NCI-H345 (cell line): ENCODE results near the gene GRAMD1A.
"Not testable (repeated sequence)": the region's sequence is repeated elsewhere in the genome, so short reads cannot be mapped to it uniquely, and the experiment has no call there.

Experiments
- DNase-seq: peaks from one replicate; lab custom pipeline; 2025; lab: John Stamatoyannopoulos, UW

Gene GRAMD1A

DNA sequence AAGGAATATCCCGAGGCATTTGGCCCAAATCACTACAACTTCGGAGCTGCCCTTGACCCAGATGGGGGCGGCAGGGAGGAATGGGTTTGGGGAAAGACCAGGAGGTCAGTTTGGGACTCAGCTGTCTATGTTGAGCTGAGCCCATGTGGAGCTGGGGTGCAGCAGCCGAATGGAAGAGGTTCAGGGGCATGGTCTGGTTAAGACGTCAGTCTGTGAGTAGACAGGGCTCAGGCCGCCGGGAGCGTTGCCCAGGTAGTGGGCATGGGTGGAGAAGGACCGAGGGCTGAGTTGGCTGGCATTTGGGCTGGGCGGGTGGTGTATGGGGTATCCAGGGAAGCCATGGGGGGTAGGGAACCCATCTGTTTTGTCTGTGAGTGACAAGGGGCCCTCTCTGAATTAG lies 20.9 kb downstream of the GRAMD1A start:
- no peak for DNase-seq

DNA sequence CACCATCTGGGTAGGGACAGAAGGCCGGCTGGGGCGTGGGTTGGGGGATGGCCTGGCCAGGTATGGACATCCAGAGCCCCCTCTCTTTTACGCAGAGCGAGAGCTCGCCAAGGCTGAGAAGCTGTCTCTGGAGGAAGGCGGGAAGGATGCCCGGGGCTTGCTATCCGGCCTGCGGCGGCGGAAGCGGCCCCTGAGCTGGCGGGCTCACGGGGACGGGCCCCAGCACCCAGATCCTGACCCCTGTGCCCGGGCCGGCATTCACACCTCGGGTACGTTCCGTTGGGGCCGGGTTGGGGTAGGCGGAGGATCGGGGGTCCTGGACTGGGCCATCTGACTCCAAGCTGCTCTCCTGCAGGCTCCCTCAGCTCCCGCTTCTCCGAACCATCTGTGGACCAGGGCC lies 21.5 kb downstream of the GRAMD1A start:
- no peak for DNase-seq

DNA sequence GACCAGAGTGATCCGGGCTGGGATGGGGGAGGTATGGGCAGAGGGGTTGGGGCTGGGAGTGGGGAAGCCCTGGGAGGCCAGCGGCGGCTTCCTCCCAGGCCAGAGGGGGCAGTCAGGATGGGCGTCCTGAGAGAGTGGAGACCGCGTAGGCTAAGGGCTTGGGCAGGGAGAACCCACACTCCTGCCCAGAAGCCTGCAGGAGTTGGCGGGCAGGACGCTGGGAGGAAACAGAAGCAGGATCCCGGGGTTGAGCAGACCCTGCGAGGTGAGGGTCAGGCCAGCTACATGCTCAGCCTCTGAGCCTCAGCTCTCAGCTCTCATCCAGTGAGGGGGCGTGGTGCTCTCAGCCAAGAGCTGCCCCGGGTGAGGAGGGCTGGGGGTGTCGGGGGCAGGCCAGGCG lies 22.3 kb downstream of the GRAMD1A start:
- no peak for DNase-seq

DNA sequence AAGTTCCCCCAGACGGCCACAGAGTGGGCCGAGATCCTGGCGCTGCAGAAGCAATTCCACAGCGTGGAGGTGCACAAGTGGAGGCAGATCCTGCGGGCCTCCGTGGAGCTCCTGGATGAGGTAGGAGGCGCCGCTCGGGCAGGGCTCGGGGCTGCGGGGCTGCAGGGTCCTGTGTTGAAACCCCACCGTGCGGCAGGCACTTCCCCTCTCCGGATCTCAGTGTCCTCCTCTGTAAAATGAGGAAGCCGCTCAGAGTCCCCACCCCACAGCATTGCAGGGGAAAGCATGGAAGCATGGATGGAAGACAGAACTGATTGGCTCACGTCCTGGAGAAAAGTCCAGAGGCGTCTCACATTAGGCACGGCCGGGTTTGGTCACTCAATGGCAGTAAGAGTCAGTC lies 23.3 kb downstream of the GRAMD1A start:
- no peak for DNase-seq

DNA sequence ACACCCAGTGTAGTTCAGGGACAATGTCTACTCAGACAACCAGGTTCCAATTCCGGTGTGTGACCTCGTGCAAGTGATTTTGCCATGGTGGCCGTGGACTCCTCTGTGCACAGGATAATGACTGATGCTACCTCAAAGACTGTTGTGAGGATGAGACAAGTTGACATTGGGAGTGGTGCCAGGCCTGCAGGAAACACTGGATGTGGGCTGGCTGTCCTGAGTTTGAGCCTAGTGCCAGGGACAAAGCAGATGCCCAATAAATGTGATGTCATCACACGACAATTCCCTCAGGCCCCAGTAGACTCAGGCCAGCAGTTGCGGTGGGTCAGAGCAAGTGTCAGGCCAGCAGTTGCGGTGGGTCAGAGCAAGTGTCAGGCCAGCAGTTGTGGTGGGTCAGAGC lies 24.0 kb downstream of the GRAMD1A start:
- DNase-seq = no peak

DNA sequence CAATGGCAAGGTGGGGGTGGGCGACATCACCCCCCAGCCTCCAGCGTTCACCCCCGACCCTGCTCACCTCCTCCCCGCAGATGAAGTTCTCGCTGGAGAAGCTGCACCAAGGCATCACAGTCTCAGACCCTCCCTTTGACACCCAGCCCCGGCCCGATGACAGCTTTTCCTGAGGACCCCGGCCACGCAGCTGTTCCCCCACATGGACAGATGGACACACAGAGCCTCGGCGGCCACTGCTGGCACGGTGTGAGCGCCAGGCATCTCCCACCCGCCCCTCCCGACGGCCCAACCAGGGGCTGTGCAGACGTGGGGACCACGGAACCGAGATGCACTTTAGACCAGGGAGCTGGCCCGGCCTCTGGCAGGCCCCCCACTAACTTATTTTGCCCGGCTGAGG lies 25.8 kb downstream of the GRAMD1A start:
- no peak for DNase-seq

DNA sequence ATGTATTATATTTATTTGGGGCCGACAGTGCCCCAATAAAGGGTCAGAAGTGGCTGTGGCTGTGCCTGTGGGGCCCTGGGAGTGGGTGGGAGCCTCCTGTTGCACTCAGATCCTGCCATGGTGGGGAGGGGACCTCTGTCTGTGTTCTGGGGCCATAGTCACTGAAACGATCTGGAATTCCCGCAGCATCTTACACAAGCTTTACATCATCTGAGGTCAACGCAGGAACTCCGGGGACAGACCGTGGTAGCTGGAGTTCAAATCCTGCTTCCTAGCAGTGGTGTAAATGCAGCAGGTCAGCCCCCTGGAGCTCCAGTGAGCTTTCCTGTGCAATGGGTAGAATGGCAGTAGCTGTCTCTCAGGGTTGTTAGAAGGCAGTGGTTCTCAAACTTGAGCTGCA lies 26.3 kb downstream of the GRAMD1A start:
- no peak for DNase-seq

DNA sequence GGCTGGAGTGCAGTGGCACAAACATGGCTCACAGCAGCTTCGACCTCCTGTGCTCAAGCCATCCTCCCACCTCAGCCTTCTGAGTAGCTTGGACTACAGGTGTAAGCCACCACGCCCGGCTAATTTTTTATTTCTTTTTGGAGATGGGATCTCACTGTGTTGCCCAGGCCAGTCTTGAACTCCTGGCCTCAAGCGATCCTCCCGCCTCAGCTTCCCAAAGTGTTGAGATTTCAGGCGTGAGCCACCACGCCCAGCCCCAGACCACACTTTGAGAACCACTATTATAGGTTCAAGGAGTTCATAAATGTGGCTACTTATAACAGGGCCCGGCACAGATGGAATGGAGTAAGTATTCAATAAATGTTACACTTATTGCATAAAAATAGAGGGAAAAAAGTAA lies 26.9 kb downstream of the GRAMD1A start:
- no peak for DNase-seq

DNA sequence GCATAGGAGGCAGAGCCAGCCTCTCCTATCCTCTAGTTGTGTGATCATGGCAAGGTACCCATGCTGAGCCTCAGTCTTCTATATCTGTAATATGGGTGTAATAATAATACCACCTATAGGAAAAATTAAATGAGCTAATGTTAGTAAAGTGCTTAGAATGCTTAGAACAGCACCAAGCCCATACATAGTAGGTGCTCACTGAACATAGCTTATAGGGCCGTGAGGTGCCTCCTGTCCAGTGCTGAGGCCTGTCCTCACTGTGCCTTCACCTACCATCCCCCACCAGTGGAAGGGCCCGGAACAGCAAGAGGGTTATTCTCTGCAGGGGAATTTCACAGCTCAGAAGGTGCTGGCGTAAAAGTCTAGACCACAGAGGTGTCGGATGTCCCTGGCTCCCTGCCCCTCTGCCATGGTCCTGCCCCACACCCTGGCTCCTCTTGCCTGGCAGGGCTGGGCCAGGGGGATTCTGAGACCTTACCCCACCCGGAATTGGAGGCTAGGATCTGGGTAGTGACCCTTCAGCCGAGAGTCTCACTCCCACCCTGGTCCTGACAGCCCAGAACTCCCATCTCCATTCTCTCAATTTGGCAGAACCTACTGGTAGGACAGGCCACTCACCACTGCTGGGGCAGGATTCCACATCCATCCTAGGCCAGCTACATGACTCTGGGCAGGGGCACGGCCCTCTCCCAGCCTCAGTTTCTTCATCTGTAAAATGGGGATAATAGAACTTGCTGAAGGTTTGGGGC lies 27.9 kb downstream of the GRAMD1A start:
- DNase-seq = no peak

DNA sequence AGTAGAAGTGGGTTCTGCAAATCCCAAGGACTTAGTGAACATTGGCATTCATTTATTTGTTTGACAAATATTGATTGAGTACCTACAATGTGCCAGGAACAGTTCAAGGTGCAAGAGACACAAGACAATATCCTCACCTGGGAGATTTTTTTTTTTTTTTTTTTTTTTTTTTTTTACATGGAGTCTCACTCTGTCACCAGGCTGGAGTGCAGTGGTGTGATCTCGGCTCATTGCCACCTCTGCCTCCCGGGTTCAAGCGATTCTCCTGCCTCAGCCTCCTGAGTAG lies 28.4 kb downstream of the GRAMD1A start:
- not testable (repeated sequence) for DNase-seq

DNA sequence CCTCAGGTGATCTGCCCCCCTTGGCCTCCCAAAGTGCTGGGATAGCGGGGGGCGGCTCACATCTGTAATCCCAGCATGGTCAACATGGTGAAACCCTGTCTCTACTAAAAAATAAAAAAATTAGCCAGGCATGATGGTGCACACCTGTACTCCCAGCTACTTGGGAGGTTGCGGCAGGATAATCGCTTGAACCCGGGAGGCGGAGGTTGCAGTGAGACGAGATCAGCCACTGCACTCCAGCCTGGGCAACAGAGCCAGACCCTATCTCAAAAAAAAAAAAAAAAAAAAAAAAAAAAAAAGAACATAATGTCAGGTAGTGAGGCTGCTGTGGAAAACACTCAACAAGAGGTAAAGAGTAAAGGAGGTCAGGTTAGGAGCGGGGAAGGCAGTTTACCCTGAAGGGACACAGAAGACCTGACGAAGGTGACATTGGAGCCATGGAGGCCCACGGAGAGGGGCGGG lies 29.2 kb downstream of the GRAMD1A start:
- DNase-seq = not testable (repeated sequence)

DNA sequence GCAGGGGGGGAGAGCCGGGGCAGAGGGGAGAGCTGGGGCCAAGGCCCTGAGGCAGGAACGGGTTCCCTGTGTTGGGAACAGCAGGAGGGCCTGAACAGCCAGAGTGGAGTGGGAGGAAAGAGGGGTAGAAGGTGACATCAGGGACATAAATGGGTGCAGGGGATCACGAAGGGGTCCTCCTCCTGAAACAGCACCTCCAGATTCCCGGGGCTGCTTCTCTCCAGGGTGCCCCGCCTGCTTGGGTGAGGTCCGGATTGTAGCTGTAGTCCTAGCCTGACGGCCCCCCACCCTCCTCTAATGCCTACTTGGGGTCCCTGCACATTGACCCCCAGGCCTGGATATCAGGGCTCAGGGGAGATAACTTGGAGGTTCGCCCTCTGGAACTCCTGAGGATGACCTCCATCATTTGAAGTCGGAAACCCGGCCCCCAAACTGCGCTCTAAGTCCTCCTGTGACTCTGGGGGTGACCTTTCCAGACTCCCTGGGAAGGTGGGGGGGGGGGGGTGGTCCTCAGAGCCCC lies 29.7 kb downstream of the GRAMD1A start:
- DNase-seq = no peak

DNA sequence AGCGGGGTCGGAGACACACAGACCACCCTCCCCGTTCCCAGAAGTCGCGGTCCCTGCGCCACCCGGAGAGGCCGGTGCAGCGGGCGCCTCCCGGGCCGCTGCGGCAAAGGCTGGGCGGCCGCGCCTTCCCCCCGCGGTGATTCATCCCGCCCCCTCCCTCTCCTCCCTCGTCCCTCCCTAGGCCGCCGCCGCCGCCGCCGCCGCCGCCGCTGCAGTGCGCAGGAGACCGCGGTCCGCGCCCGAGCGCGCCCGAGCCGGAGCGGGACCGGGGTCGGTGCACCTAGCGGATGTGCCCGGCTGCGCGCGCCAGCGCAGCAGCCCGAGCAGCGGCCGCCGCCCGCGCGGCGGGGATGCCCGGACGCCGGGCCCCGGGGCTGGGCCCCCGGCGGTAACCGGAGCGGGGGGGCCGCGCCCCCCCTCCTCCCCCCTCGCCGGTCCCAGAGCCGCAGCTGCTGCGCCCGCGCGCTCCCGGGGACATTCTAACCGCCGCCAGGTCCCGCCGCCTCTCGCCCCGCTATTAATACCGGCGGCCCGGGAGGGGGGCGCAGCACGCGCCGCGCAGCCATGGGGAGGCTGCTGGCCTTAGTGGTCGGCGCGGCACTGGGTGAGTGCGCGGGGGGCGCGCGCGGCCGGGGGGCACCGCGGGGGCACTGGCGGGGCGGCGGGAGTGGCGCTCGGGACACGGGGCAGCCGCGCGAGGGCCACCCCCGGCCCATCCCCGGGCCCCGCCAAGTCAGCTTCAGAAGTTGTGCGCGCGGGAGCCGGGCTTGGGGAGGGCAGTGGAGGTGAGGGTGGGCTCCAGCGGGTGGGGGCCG lies 30.3 kb downstream of the GRAMD1A start, which contains the start of gene SCN1B:
Gene SCN1B, plus strand, starts transcription at position 214 of the 815 bp plus-strand sequence. Its CDS starts 351 bp downstream, at position 565.
- DNase-seq = peak; percentile 68

DNA sequence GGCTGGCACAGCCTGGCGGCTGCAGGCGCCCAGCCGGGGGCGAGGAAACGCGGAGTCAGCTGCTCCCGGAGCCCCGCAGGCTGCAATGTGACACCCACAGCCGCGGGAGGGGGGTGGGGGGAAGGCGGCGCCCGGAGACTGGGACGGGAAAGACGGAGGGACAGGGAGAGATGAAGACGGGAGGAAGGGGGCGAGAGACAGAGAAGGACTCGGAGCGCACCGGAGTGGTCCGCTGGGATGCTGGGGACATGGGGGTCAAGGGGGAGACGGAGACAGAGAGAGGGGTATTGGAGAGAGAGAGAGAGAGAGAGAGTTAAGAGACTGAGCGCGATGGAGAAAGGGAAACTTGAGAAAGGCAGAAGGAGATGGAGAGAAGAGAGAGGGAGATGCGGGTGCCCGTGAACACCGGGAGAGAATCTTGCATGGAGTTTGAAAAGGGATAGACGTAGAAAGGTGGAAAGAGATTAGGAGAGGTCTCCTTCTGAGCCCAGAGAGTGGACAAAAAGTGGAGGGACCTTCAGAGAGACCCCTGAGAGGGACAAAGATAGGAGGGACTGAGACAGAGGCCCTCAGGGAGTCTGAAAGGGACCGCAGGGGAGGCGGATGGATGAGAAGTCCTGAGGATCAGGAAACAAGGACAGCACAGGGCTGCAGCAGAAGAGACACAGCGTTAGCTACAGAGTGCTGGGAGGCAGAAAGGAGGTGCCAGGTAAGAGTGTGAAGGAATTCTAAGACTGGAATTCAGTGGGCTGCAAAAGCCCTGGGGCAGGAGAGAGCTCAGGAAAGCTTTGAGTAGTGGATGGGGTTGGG lies 31.2 kb downstream of the GRAMD1A start:
- peak; percentile 62 for DNase-seq

DNA sequence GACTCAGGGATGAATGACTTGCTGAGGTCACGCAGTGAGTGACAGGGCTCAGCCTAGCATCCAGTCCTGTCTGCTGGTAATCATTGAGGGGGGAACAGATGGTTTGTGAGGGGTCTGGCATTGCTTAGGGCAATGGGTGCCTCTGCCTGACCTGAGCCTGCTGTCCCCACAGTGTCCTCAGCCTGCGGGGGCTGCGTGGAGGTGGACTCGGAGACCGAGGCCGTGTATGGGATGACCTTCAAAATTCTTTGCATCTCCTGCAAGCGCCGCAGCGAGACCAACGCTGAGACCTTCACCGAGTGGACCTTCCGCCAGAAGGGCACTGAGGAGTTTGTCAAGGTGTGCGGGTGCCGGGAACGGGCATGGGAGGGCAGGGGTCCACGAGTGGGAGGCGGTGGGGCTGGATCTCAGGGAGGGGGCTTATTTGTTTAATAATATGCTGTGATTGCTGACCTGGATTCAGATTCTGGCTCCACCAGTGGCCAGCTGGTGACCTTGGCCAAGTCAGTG lies 32.3 kb downstream of the GRAMD1A start:
- DNase-seq = no peak

DNA sequence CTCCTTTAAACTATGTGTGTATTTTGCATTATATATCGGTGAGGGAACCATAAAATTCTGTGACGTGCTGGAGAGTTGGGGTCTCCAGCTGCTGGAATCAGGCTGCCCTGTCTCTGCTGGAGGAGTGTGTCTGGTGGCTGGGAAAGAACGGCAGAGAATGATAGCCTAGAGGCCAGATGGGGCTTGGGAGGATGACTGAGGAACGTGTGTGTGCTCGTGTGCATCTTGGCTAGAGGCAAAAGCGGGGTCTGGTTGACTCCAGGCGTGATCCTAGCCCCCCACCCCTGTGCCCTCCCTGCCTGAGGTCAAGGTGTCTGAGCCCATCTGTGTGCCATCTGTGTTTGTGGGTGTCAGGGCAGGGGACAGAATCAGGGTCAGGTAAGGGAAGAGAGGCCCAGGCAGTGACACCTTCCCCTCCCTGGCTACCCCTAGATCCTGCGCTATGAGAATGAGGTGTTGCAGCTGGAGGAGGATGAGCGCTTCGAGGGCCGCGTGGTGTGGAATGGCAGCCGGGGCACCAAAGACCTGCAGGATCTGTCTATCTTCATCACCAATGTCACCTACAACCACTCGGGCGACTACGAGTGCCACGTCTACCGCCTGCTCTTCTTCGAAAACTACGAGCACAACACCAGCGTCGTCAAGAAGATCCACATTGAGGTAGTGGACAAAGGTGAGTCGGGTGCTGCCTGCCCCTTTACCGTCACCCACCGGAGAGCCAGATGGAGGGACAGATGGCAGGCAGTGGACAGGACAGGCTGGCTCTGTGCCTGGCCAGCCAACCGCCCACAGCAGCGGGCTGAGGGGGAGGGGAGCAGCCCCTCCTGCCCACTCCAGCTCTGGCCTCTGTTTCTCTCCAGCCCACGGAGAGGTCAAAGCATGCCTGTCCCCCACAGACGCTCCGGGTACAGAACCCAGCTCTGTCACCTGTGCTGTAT lies 33.2 kb downstream of the GRAMD1A start:
- DNase-seq = no peak

DNA sequence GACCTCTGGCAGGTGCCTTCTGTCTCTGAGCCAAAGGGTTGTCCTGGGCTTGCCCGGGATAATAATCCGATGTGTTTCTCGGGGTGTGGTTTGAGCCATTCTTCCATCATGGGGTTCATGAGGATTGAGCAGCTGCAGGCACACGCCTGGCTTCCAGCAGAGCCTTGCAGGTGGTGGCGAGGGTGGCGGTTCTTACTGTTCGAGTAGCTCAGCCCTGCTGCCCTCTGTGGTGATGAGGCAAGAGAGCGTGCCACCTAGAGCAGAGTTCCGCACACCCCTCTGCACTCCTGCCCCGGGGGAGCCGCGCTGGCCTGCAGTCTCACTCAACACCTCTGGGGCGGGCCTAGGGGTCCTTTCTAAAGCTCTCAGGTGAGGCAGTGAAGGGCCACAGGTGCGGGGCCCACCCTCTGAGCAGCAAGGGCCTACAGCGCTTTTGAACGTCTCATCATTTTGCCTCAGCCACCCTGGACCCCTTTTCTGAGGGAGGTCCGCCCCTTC lies 33.9 kb downstream of the GRAMD1A start:
- no peak for DNase-seq

DNA sequence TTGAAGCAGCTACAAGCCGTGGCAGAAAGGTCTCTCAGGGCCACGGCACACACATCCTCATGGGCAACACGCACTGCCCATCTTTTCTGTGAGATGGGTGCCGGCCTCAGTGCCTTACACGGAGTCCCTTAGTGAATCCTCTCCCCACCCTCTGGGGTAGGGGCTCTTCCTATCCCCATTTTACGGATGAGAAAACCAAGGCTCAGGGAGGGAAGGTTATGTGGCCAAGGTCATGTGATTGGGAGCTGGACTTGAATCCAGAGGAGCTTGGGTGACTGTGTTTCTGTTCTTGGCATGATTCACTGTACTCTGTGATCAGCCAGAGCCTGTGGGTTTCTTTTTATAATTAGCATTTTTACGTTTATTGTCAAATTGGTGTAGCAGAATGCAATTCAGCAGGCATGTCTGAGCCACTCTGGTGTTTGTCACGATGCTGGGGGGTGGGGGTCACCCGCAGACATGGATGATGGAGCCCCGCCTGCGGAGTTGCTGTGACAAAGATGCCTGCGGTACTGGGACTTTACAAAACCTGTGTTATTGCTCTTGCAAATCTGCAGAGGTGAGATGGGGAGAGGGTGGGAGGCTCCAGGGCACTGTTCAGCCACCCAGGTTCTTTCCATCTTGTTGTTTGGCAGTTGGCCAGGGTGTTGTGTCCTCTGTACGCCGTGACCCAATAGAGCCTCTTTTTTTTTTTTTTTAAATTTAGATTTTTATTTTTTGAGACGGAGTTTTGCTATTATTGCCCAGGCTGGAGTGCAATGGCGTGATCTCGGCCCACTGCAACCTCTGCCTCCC lies 34.7 kb downstream of the GRAMD1A start:
- no peak for DNase-seq

DNA sequence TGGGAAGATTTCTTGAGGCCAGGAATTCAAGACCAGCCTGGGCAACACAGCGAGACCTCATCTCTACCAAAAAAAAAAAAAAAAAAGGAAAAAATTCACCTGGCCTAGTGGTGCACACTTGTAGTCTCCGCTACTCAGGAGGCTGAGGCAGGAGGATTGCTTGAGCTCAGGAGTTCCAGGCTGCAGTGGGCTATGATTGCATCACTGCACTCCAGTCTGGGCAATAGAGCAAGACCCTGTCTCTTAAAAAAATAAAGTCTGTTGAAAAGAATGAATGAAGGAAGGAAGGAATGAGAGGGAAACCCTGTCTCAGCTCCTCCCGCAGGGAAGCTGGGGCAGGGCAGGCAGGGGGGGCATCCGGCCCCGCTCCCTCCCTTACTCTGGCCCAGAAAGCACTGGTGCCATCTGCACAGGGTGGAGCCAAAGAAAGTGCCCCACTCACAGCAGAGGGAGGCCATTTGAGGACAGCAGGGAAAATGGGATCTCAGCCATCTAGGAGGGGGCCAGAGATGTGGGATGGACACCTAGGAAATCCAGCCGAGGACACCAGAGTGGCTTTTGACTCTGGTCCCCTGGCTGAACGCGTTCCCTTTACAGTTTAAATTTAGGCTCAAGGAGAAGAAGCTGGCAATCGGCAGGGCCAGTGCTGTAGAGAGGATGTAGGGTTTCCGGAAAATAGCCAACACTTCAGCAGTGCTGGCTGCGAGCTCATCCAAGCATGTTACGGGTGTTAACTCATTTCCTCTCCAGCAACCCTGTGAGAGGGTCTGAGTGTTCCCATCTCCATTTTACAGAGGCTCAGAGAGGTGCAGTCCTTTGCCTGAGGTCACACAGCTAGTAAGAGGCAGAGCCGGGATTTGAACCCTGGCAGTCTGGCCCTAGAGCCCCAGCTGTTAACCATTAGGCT lies 37.8 kb downstream of the GRAMD1A start:
- no peak for DNase-seq
